Tibial nerve (tissue), 3 donors: ENCODE measurements around the gene SLC4A3.

Experiments used
- CTCF ChIP-seq, 5 experiments: fragments of 200-600 bp in 3 of 5; fragments of 450-650 bp in 2 of 5; sonication (generic) in 3 of 5; IDR thresholded peaks; one replicate each; pipeline ENCODE4 v1.5.1; 2016 to 2019; ENCODE audit warnings: antibody characterized with exemption in 5 of 5, mild to moderate bottlenecking in 3 of 5, moderate library complexity in 2 of 5
- POLR2A ChIP-seq, 2 donors: fragments of 450-650 bp; IDR thresholded peaks; one replicate each; pipeline ENCODE4 v1.6.1; 2017; ENCODE audit warnings: antibody characterized with exemption in 2 of 2, mild to moderate bottlenecking in 2 of 2, moderate library complexity in 2 of 2

GRCh38 chr2:219605607-219605954 is 21.8 kb upstream of the SLC4A3 start:
- TF ChIP-seq CTCF (IDR thresholded peaks at IDR 0.05): no peak
- TF ChIP-seq POLR2A (IDR thresholded peaks at IDR 0.05): no peak
